ENCODE results near the gene IFT25. TPM values are rescaled to one million over a fixed set of nuclear protein-coding genes. Genes with fewer than 3 reads are reported as not detected.

The IFT25 gene
- total RNA-seq, 1 donor from 2014 or later = 54.3 TPM

- H3K4me1 Mint-ChIP-seq (ENCODE audit: low read depth) = peaks cover 6% of the 10 kb centered on the region
- intact Hi-C loops (cut with micrococcal nuclease) = no loop called here
- no peaks in the 10 kb centered on the region for H3K36me3 Mint-ChIP-seq (ENCODE audit: low read depth)
- DNase-seq (ENCODE audit: low spot score) = no peak
- H3K4me3 Mint-ChIP-seq (ENCODE audit: low read depth) = no peak overlapping the region
- no peaks in the 10 kb centered on the region for H3K27me3 Mint-ChIP-seq (ENCODE audit: low read depth)
- no peaks in the 10 kb centered on the region for H3K9me3 Mint-ChIP-seq
- no peak overlapping the region for H3K27ac Mint-ChIP-seq
Measured at GRCh38 chr1:53902235-53903138, 43.0 kb downstream of the IFT25 start.

- intact Hi-C loops (cut with micrococcal nuclease) = no loop called here
- no peaks in the 10 kb centered on the region for H3K27me3 Mint-ChIP-seq (ENCODE audit: low read depth)
- no peak overlapping the region for H3K4me3 Mint-ChIP-seq (ENCODE audit: low read depth)
Measured at GRCh38 chr1:53899708-53900107, 45.8 kb downstream of the IFT25 start.

GRCh38 chr1:53899206-53899628 lies 46.3 kb downstream of the IFT25 start:
- no peaks in the 10 kb centered on the region for H3K27me3 Mint-ChIP-seq (ENCODE audit: low read depth)
- no peaks in the 10 kb centered on the region for H3K36me3 Mint-ChIP-seq (ENCODE audit: low read depth)
- intact Hi-C loops (cut with micrococcal nuclease) = no loop called here
- no peak overlapping the region for H3K27ac Mint-ChIP-seq
- H3K4me3 Mint-ChIP-seq (ENCODE audit: low read depth) = no peak overlapping the region
- no peaks in the 10 kb centered on the region for H3K9me3 Mint-ChIP-seq
- H3K4me1 Mint-ChIP-seq (ENCODE audit: low read depth) = peaks cover 6% of the 10 kb centered on the region
- DNase-seq (ENCODE audit: low spot score) = no peak

More at GRCh38 chr1:53899708-53900107, 45.8 kb downstream of the IFT25 start:
- Mint-ChIP-seq H3K36me3 (ENCODE audit: low read depth) (no peaks in the 10 kb centered on the region), H3K4me1 (ENCODE audit: low read depth) (peaks cover 6% of the 10 kb centered on the region), H3K27ac (no peak overlapping the region), H3K9me3 (no peaks in the 10 kb centered on the region)
- DNase-seq (ENCODE audit: low spot score) = no peak

GRCh38 chr1:53896635-53897229 lies 48.8 kb downstream of the IFT25 start:
- no peak overlapping the region for H3K4me3 Mint-ChIP-seq (ENCODE audit: low read depth)
- H3K27me3 Mint-ChIP-seq (ENCODE audit: low read depth) = no peaks in the 10 kb centered on the region
- H3K9me3 Mint-ChIP-seq = no peaks in the 10 kb centered on the region
- H3K27ac Mint-ChIP-seq = no peak overlapping the region
- no peaks in the 10 kb centered on the region for H3K36me3 Mint-ChIP-seq (ENCODE audit: low read depth)
- H3K4me1 Mint-ChIP-seq (ENCODE audit: low read depth) = peaks cover 6% of the 10 kb centered on the region
- DNase-seq (ENCODE audit: low spot score) = no peak
- intact Hi-C loops (cut with micrococcal nuclease) = no loop called here

- no peak for DNase-seq (ENCODE audit: low spot score)
- Mint-ChIP-seq H3K36me3 (ENCODE audit: low read depth) (no peaks in the 10 kb centered on the region), H3K4me1 (ENCODE audit: low read depth) (peaks cover 5% of the 10 kb centered on the region), H3K27me3 (ENCODE audit: low read depth) (no peaks in the 10 kb centered on the region), H3K9me3 (no peaks in the 10 kb centered on the region), H3K27ac (no peak overlapping the region), H3K4me3 (ENCODE audit: low read depth) (no peak overlapping the region)
- intact Hi-C loops (cut with micrococcal nuclease) = no loop called here
Measured at GRCh38 chr1:53895421-53895820, 50.1 kb downstream of the IFT25 start.

GRCh38 chr1:53894644-53895043 lies 50.9 kb downstream of the IFT25 start:
- H3K4me1 Mint-ChIP-seq (ENCODE audit: low read depth) = peaks cover 10% of the 10 kb centered on the region
- no peak overlapping the region for H3K4me3 Mint-ChIP-seq (ENCODE audit: low read depth)
- intact Hi-C loops (cut with micrococcal nuclease) = no loop called here
- no peaks in the 10 kb centered on the region for H3K27me3 Mint-ChIP-seq (ENCODE audit: low read depth)
- H3K27ac Mint-ChIP-seq = no peak overlapping the region
- H3K36me3 Mint-ChIP-seq (ENCODE audit: low read depth) = no peaks in the 10 kb centered on the region
- no peaks in the 10 kb centered on the region for H3K9me3 Mint-ChIP-seq
- DNase-seq (ENCODE audit: low spot score) = no peak

GRCh38 chr1:53893999-53894636 lies 51.4 kb downstream of the IFT25 start, which contains the start of gene DIO1:
DIO1 (plus strand) TSS chr1:53894187; CDS start chr1:53894211, 24 bp downstream.
- Mint-ChIP-seq H3K27ac (no peak within 1 kb of the TSS), H3K27me3 (ENCODE audit: low read depth) (no peaks in the 10 kb centered on the region), H3K36me3 (ENCODE audit: low read depth) (no peaks in the 10 kb centered on the region), H3K4me3 (ENCODE audit: low read depth) (no peak within 1 kb of the TSS), H3K9me3 (no peaks in the 10 kb centered on the region), H3K4me1 (ENCODE audit: low read depth) (peaks cover 10% of the 10 kb centered on the region)
- DNase-seq (ENCODE audit: low spot score) = no peak
- intact Hi-C loops (cut with micrococcal nuclease) = no loop called here

- Mint-ChIP-seq H3K9me3 (no peaks in the 10 kb centered on the region), H3K4me1 (ENCODE audit: low read depth) (peaks cover 17% of the 10 kb centered on the region), H3K36me3 (ENCODE audit: low read depth) (peaks cover 5% of the 10 kb centered on the region), H3K27ac (no peak overlapping the region), H3K27me3 (ENCODE audit: low read depth) (no peaks in the 10 kb centered on the region), H3K4me3 (ENCODE audit: low read depth) (no peak overlapping the region)
- DNase-seq (ENCODE audit: low spot score) = no peak
- intact Hi-C loops (cut with micrococcal nuclease) = no loop called here
Measured at GRCh38 chr1:53892911-53893310, 52.6 kb downstream of the IFT25 start.

- H3K4me3 Mint-ChIP-seq (ENCODE audit: low read depth) = no peak overlapping the region
- no peak overlapping the region for H3K27ac Mint-ChIP-seq
- H3K9me3 Mint-ChIP-seq = no peaks in the 10 kb centered on the region
- H3K36me3 Mint-ChIP-seq (ENCODE audit: low read depth) = peaks cover 16% of the 10 kb centered on the region
- DNase-seq (ENCODE audit: low spot score) = no peak
- peaks cover 19% of the 10 kb centered on the region for H3K4me1 Mint-ChIP-seq (ENCODE audit: low read depth)
- intact Hi-C loops (cut with micrococcal nuclease) = no loop called here
- no peaks in the 10 kb centered on the region for H3K27me3 Mint-ChIP-seq (ENCODE audit: low read depth)
Measured at GRCh38 chr1:53891678-53892077, 53.8 kb downstream of the IFT25 start.

GRCh38 chr1:53891018-53891417 lies 54.5 kb downstream of the IFT25 start:
- DNase-seq (ENCODE audit: low spot score) = no peak
- Mint-ChIP-seq H3K27ac (no peak overlapping the region), H3K27me3 (ENCODE audit: low read depth) (no peaks in the 10 kb centered on the region), H3K36me3 (ENCODE audit: low read depth) (peaks cover 21% of the 10 kb centered on the region), H3K4me3 (ENCODE audit: low read depth) (no peak overlapping the region), H3K9me3 (no peaks in the 10 kb centered on the region), H3K4me1 (ENCODE audit: low read depth) (peaks cover 19% of the 10 kb centered on the region)
- intact Hi-C loops (cut with micrococcal nuclease) = no loop called here

- no peak for DNase-seq (ENCODE audit: low spot score)
- peaks cover 23% of the 10 kb centered on the region for H3K36me3 Mint-ChIP-seq (ENCODE audit: low read depth)
- no peaks in the 10 kb centered on the region for H3K27me3 Mint-ChIP-seq (ENCODE audit: low read depth)
- intact Hi-C loops (cut with micrococcal nuclease) = no loop called here
- H3K4me1 Mint-ChIP-seq (ENCODE audit: low read depth) = peaks cover 19% of the 10 kb centered on the region
- H3K27ac Mint-ChIP-seq = peak overlapping the region; percentile 95
- no peaks in the 10 kb centered on the region for H3K9me3 Mint-ChIP-seq
- H3K4me3 Mint-ChIP-seq (ENCODE audit: low read depth) = peak overlapping the region; percentile 99
Measured at GRCh38 chr1:53890522-53890941, 55.0 kb downstream of the IFT25 start.

GRCh38 chr1:53889304-53890298 lies 55.9 kb downstream of the IFT25 start, which contains the start of gene YIPF1:
YIPF1 (minus strand) TSS chr1:53889797; CDS start chr1:53888937, 860 bp downstream.
- Mint-ChIP-seq H3K36me3 (ENCODE audit: low read depth) (peaks cover 25% of the 10 kb centered on the region), H3K27ac (peak within 1 kb of the TSS; percentile 95), H3K9me3 (no peaks in the 10 kb centered on the region), H3K27me3 (ENCODE audit: low read depth) (no peaks in the 10 kb centered on the region), H3K4me1 (ENCODE audit: low read depth) (peaks cover 19% of the 10 kb centered on the region), H3K4me3 (ENCODE audit: low read depth) (peak within 1 kb of the TSS; percentile 99)
- DNase-seq (ENCODE audit: low spot score) = peak; percentile 85
- intact Hi-C loops (cut with micrococcal nuclease) = loop anchor here (1.0 to 2.0 kb wide), 3 partner anchors 51 to 163 kb away; partner anchors contain the start of genes LRRC42, NDC1, TCEANC2 and TMEM59
